GM12878 (cell line): ENCODE data around the gene SLC30A7. TPM values are rescaled to one million over a fixed set of nuclear protein-coding genes. Genes with fewer than 3 reads are reported as not detected.

Source experiments
- CBX5 ChIP-seq: sonication (generic); IDR thresholded peaks from 2 replicates; pipeline ENCODE4 v1.6.1; 2016; ENCODE audit warnings: low read depth, moderate library complexity, mild to moderate bottlenecking, inconsistent platforms
- CEBPB ChIP-seq, 2 experiments: fragments of 150-350 bp in 1 of 2; IDR thresholded peaks; 2 replicates each; pipeline ENCODE4 v1.6.1; 2012 to 2014; ENCODE audit warnings: low read depth in 2 of 2, low read length in 2 of 2, borderline replicate concordance in 1 of 2, inconsistent platforms in 1 of 2
- CTCF ChIP-seq, 3 experiments: IDR thresholded peaks in 2 of 3; conservative IDR thresholded peaks in 1 of 3; 2 replicates each; pipeline ENCODE4 v1.5.1; 2011; ENCODE audit warnings: low read depth in 3 of 3, low read length in 3 of 3, mild to moderate bottlenecking in 3 of 3, control low read depth in 2 of 3, moderate library complexity in 2 of 3, inconsistent platforms in 1 of 3, mixed read lengths in 1 of 3; ENCODE audit not compliant: control insufficient read depth in 2 of 3, insufficient read depth in 1 of 3; ENCODE audit errors: extremely low read depth in 1 of 3
- EED ChIP-seq: sonication (generic); IDR thresholded peaks from 2 replicates; pipeline ENCODE4 v1.6.1; 2016; ENCODE audit warnings: antibody characterized with exemption, low read depth
- EGR1 ChIP-seq, 2 experiments: IDR thresholded peaks; 1 replicate in 1 of 2; 2 replicates in 1 of 2; pipeline ENCODE4 v1.6.1; 2011 to 2012; ENCODE audit warnings: low read depth in 2 of 2, low read length in 2 of 2, borderline replicate concordance in 1 of 2, mild to moderate bottlenecking in 1 of 2, moderate library complexity in 1 of 2
- EP300 ChIP-seq, 2 experiments: fragments of 150-350 bp in 1 of 2; IDR thresholded peaks; 2 replicates each; pipeline ENCODE4 v1.6.1; 2011 to 2012; ENCODE audit warnings: low read depth in 2 of 2, low read length in 2 of 2, borderline replicate concordance in 1 of 2, improper control_type of control experiment in 1 of 2, inconsistent platforms in 1 of 2; ENCODE audit not compliant: control insufficient read depth in 1 of 2
- FOXK2 ChIP-seq: fragments of 450-650 bp; IDR thresholded peaks from 2 replicates; pipeline ENCODE4 v1.6.1; 2017; ENCODE audit warnings: mild to moderate bottlenecking, moderate library complexity
- FOXM1 ChIP-seq: IDR thresholded peaks from 2 replicates; pipeline ENCODE4 v1.6.1; 2012; ENCODE audit warnings: low read depth, mild to moderate bottlenecking, inconsistent platforms, low read length, moderate library complexity
- HSF1 ChIP-seq: fragments of 150-350 bp; IDR thresholded peaks from 2 replicates; pipeline ENCODE4 v1.6.1; 2014; ENCODE audit warnings: mild to moderate bottlenecking, low read depth, low read length
- KDM1A ChIP-seq: fragments of 200-600 bp; sonication (generic); IDR thresholded peaks from 2 replicates; pipeline ENCODE4 v1.6.1; 2016; ENCODE audit warnings: borderline replicate concordance
- MLLT1 ChIP-seq: fragments of 450-650 bp; IDR thresholded peaks from 2 replicates; pipeline ENCODE4 v1.6.1; 2016; ENCODE audit warnings: mild to moderate bottlenecking
- MTA3 ChIP-seq: IDR thresholded peaks from 2 replicates; pipeline ENCODE4 v1.6.1; 2012; ENCODE audit warnings: low read length, inconsistent platforms, borderline replicate concordance
- PBX3 ChIP-seq: IDR thresholded peaks from 2 replicates; pipeline ENCODE4 v1.6.1; 2011; ENCODE audit warnings: mild to moderate bottlenecking, low read depth, low read length, moderate library complexity; ENCODE audit not compliant: insufficient replicate concordance
- POLR2AphosphoS2 ChIP-seq: IDR thresholded peaks from 2 replicates; pipeline ENCODE4 v1.6.1; 2011; ENCODE audit warnings: low read depth, mild to moderate bottlenecking, low read length, improper control_type of control experiment, moderate library complexity
- RAD21 ChIP-seq: IDR thresholded peaks from 2 replicates; pipeline ENCODE4 v1.6.1; 2011; ENCODE audit warnings: mild to moderate bottlenecking, low read depth, low read length, moderate library complexity; ENCODE audit not compliant: insufficient read depth
- SIX5 ChIP-seq: IDR thresholded peaks from 2 replicates; pipeline ENCODE4 v1.6.1; 2011; ENCODE audit warnings: mild to moderate bottlenecking, low read depth, low read length, moderate library complexity; ENCODE audit not compliant: severe bottlenecking
- WRNIP1 ChIP-seq: IDR thresholded peaks from 2 replicates; pipeline ENCODE4 v1.6.1; 2011; ENCODE audit warnings: low read depth, low read length, improper control_type of control experiment, borderline replicate concordance
- ZBTB33 ChIP-seq: fragments of 450-650 bp; IDR thresholded peaks from 2 replicates; pipeline ENCODE4 v1.6.1; 2017; ENCODE audit warnings: mild to moderate bottlenecking
- ZNF217 ChIP-seq: fragments of 450-650 bp; IDR thresholded peaks from 2 replicates; pipeline ENCODE4 v1.6.1; 2017; ENCODE audit warnings: antibody characterized with exemption, mild to moderate bottlenecking
- ZZZ3 ChIP-seq: IDR thresholded peaks from 2 replicates; pipeline ENCODE4 v1.6.1; 2011; ENCODE audit warnings: low read depth; ENCODE audit not compliant: control insufficient read depth, insufficient read length
- polyA plus RNA-seq, 11 experiments: library from polyadenylated mRNA; depleted of rRNA in 4 of 11; unstranded in 6 of 11; stranded (reverse) in 5 of 11; fragments of >200 nt; fragmentation: Nextera tagmentation in 4 of 11; fragmentation: Illumina TruSeq in 1 of 11; extraction: Ambion mirVana in 4 of 11; extraction: Trizol in 1 of 11; gene quantifications; 1 replicate in 1 of 11; 2 replicates in 10 of 11; pipeline versions ENCODE4 v1.2.1 to v1.2.3, GENCODE V29; 2011 to 2016; ENCODE audit warnings: inconsistent platforms in 2 of 11, missing spikeins in 2 of 11, low read depth in 1 of 11
- total RNA-seq, 4 experiments: library from RNA; depleted of rRNA in 3 of 4; stranded (reverse); fragments of >200 nt in 3 of 4; fragmentation: Illumina TruSeq in 1 of 4; extraction: Trizol in 1 of 4; gene quantifications; 2 replicates each; pipeline versions ENCODE4 v1.2.1 to v1.2.3, GENCODE V29; 2013 to 2021

SLC30A7 gene
- total and polyA plus RNA-seq, 10 of the 15 experiments (the other 5 are each of a cell fraction or from before 2014, with no cell fraction given) = 4.4 to 23.3 (median 16.9) TPM

GRCh38 chr1:100894603-100895539 is 1.0 kb upstream of the SLC30A7 start, which contains the start of gene EXTL2 (continued):
- no peak for TF ChIP-seq CTCF (IDR thresholded peaks at IDR 0.05 in 2 of 3, conservative IDR thresholded peaks at IDR 0.05 in 1 of 3; ENCODE audit: control insufficient read depth in 2 of 3, extremely low read depth in 1 of 3, insufficient read depth in 1 of 3, low read depth in 3 of 3, low read length in 3 of 3)
- peak; percentile 58; the same call in 1 of the 2 replicates for TF ChIP-seq MTA3
- no peak for TF ChIP-seq ZZZ3
- no peak for TF ChIP-seq HSF1
- TF ChIP-seq WRNIP1 = no peak
- no peak for TF ChIP-seq PBX3
- no peak for TF ChIP-seq POLR2AphosphoS2
- no peak for TF ChIP-seq KDM1A
- TF ChIP-seq RAD21 = no peak
- no peak for TF ChIP-seq CBX5
- peak in 1 of 2 experiments; percentile 46; a peak in 1 of 3 replicates for TF ChIP-seq EGR1 (IDR thresholded peaks at IDR 0.05; ENCODE audit: borderline replicate concordance in 1 of 2, low read depth in 2 of 2, low read length in 2 of 2)
- no peak for TF ChIP-seq ZBTB33
- no peak for TF ChIP-seq FOXK2
- TF ChIP-seq EED = peak; percentile 79
- 0 out of 2 replicates have a peak, but pooled peaks have one; percentile 50 for TF ChIP-seq FOXM1
- no peak for TF ChIP-seq ZNF217
- TF ChIP-seq SIX5 = peak; percentile 24
- no peak for TF ChIP-seq MLLT1
- TF ChIP-seq EP300 (IDR thresholded peaks at IDR 0.05; ENCODE audit: borderline replicate concordance in 1 of 2, control insufficient read depth in 1 of 2, low read depth in 2 of 2, low read length in 2 of 2) = no peak
- no peak for TF ChIP-seq CEBPB (IDR thresholded peaks at IDR 0.05; ENCODE audit: borderline replicate concordance in 1 of 2, low read depth in 2 of 2, low read length in 2 of 2)
